C4-2B (cell line): ENCODE measurements around the gene ANKRD62.

ENCODE experiments used
- CTCF ChIP-seq: fragments of 450-650 bp; conservative IDR thresholded peaks from 2 replicates; pipeline ENCODE4 v1.5.1; 2017; ENCODE audit warnings: mild to moderate bottlenecking
- ZFX ChIP-seq: fragments of 450-650 bp; IDR thresholded peaks from 2 replicates; pipeline ENCODE4 v1.6.1; 2017

- no peak for TF ChIP-seq CTCF
- no peak for TF ChIP-seq ZFX
Measured at GRCh38 chr18:12062974-12063373, 30.7 kb upstream of the ANKRD62 start.
